KOPT-K1 (cell line): ENCODE data around the gene DSP.

Experiments used
- H3K27ac ChIP-seq: fragments of 200-600 bp; sonication (generic); 2 replicates; pipeline ENCODE4 v1.5.1; 2016; ENCODE audit warnings: antibody characterized with exemption, mild to moderate bottlenecking, low read depth, low read length; ENCODE audit not compliant: poor library complexity, severe bottlenecking
- H3K36me3 ChIP-seq: fragments of 200-600 bp; sonication (generic); 2 replicates; pipeline ENCODE4 v1.5.1; 2017; ENCODE audit warnings: antibody characterized with exemption, mild to moderate bottlenecking, low read length, moderate library complexity; ENCODE audit not compliant: insufficient read depth
- H3K9me3 ChIP-seq: fragments of 200-600 bp; sonication (generic); 2 replicates; pipeline ENCODE4 v1.5.1; 2017; ENCODE audit warnings: antibody characterized with exemption, low read length, mild to moderate bottlenecking; ENCODE audit not compliant: insufficient read depth, poor library complexity, severe bottlenecking

Gene DSP

DNA sequence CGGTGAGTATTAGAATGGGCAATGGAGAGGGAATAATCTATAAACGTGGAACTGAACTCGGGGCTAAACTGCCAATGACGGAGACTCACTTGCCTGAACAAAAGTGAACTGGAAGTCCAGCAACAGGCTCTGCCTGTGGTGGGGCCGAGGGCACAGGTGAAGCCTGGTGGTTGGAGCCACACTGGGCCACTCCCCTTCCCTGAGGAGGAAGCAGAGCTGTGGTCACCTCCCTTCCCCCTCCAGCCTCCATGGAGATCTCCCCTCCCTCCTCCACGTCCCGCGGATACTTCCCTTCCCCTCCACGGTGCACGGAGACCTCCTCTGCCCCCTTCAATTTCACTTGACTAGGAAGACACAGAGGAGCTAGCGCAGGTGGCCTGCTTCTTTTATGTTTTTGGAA, 14.7 kb upstream of the DSP start:
- H3K36me3 ChIP-seq = no peaks in the 10 kb centered on the region
- no peak overlapping the region for H3K27ac ChIP-seq
- H3K9me3 ChIP-seq = no peaks in the 10 kb centered on the region

- H3K27ac ChIP-seq = no peak overlapping the region
- H3K36me3 ChIP-seq = no peaks in the 10 kb centered on the region
- no peaks in the 10 kb centered on the region for H3K9me3 ChIP-seq
Observed at GRCh38 chr6:7528565-7528964, 12.9 kb upstream of the DSP start.

GRCh38 chr6:7529141-7529540, 12.3 kb upstream of the DSP start:
- no peak overlapping the region for H3K27ac ChIP-seq
- no peaks in the 10 kb centered on the region for H3K36me3 ChIP-seq
- H3K9me3 ChIP-seq = no peaks in the 10 kb centered on the region

DNA sequence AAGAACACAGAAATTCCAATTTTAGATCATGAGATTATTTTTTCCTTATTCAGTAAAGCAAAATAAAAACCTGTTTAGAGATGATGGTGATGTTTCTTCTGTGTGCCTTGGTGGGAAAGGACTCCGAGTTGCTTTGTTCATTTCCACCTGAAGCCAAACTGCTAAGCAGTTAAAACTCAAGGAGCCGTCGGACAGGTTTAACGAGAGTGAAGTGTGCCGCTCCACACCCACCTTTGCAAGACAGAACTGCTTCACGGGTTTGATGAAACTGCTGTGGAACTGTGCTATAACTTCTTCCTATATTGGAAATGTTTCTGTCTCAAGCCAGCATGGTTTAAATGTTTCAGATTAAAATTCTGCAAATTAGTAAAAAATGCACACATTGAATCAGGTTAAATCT, 9.2 kb upstream of the DSP start:
- Histone ChIP-seq H3K27ac (no peak overlapping the region), H3K9me3 (no peaks in the 10 kb centered on the region), H3K36me3 (no peaks in the 10 kb centered on the region)

DNA sequence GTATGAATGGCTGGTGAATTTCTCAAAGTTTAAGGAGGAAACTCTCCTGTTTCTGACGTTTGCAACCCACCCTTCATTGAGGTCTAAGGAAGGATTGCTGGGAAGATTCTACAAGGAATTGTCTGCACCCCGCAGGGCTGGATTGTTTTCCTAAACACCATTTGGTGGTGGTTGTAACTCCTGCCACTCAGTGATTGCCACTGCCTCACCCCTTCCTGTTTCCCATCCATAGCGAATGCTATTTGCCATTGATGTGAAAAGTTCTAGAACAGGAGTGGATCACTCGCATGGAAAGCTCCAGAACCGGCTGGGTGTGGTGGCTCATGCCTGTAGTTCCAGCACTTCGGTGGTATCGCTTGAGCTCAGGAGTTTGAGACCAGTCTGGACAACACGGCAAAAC, 8.7 kb upstream of the DSP start:
- Histone ChIP-seq H3K27ac (no peak overlapping the region), H3K9me3 (no peaks in the 10 kb centered on the region), H3K36me3 (no peaks in the 10 kb centered on the region)

DNA sequence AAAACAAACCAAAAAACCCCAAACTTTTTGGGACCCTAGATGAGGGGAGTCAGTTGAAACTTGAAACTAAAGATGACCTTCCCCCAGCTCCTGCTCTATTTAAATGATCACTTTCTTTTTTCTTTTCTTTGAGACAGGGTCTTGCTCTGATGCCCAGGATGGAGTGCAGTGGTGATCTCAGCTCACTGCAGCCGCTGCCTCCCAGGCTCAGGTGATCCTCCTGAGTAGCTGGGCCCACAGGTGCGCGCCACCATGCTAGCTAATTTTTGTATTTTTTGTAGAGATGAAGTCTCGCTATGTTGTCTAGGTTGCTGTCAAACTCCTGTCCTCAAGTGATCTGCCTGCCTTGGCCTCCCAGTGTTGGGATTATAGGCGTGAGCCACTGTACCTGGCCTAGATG, 7.3 kb upstream of the DSP start:
- Histone ChIP-seq H3K9me3 (no peaks in the 10 kb centered on the region), H3K36me3 (no peaks in the 10 kb centered on the region), H3K27ac (no peak overlapping the region)

DNA sequence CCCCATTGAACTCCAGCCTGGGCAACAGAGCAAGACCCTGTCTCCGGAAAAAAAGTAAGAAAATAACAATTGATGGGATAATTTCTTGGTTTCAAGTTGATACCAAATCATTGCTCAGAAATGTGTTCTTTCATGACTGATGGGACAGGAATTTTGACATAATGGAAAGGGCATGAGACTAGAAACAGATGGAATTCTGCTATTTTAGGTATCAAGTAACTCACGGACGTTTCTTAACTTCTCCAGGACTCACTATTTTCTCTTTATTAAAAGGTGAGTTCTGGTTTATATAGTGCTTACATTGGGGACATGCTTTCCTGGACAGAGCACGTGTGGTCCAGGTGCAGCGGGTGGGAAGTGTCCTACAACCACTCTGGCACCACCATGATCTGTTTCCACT, 6.0 kb upstream of the DSP start:
- H3K27ac ChIP-seq = no peak overlapping the region
- H3K9me3 ChIP-seq = no peaks in the 10 kb centered on the region
- no peaks in the 10 kb centered on the region for H3K36me3 ChIP-seq

DNA sequence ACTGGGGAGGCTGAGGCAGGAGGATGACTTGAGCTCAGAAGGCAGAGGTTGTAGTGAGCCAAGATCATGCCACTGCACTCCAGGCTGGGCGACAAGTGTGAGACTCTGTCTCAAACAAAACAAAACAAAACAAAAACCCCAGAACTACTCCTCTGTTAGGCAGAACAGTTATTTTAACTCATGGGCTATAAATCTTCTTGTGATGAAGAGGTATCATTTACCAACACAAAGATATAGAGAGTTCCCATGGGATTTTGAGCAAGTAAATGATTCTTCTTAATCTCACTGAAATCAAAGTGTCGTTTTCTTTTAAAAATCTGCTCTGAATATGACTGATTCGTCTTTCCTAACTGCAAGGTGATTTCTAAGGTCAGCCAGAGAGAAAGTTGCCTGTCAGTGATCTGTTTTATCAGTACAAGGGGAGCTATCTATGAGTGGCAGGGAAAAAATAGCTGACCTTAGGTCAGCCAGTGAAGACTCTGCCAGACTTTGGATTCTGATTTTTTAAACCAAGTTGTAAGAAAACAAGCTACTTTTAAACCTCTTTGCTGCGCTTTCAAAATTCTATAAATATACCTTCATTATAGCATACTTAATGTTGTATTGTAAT, 3.8 kb upstream of the DSP start:
- no peak overlapping the region for H3K27ac ChIP-seq
- no peaks in the 10 kb centered on the region for H3K36me3 ChIP-seq
- H3K9me3 ChIP-seq = no peaks in the 10 kb centered on the region

DNA sequence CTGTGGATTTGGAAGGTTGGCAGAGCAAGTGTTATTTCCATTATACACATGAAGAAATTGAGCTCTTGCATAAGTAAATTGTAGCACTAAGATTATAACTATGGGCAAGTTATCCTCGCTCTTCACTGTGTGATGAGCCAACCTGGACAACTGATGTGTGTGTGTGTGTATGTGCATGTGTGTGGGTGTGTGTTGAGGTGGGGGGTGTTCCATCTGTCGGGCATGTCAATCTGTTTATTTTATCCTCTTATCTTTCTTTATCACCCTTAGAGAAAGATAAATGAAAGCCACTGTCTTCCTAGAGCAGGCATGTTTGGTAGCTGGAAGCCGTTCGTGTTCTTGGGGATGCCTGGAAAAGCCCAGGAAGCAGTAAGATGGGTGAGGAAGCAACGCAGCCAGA, 3.0 kb upstream of the DSP start:
- Histone ChIP-seq H3K9me3 (no peaks in the 10 kb centered on the region), H3K27ac (no peak overlapping the region), H3K36me3 (no peaks in the 10 kb centered on the region)

DNA sequence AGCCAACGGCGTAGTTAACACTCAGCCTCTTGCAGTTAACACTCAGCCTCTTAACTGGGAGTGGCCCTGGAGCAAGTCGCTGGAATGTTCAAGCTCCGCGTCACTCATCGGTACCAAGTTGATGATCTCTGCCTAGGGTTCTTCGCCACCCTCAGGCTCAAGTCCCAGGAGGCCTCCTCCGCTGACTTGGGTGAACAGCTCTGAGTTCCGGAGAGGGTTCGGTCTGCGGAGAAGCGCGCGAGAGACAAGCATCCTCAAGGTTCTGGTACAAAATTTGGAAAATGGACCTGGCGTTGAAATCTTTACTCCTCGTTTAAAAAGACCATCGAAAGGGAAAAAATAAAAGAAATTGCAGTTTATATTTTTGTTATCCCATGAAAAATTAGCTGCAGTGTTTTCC, 876 bp upstream of the DSP start:
- H3K9me3 ChIP-seq = no peaks in the 10 kb centered on the region
- H3K27ac ChIP-seq = no peak overlapping the region
- H3K36me3 ChIP-seq = no peaks in the 10 kb centered on the region

- H3K9me3 ChIP-seq = no peaks in the 10 kb centered on the region
- H3K27ac ChIP-seq = no peak overlapping the region
- no peaks in the 10 kb centered on the region for H3K36me3 ChIP-seq
Observed at GRCh38 chr6:7542065-7542873, 798 bp downstream of the DSP start.

DNA sequence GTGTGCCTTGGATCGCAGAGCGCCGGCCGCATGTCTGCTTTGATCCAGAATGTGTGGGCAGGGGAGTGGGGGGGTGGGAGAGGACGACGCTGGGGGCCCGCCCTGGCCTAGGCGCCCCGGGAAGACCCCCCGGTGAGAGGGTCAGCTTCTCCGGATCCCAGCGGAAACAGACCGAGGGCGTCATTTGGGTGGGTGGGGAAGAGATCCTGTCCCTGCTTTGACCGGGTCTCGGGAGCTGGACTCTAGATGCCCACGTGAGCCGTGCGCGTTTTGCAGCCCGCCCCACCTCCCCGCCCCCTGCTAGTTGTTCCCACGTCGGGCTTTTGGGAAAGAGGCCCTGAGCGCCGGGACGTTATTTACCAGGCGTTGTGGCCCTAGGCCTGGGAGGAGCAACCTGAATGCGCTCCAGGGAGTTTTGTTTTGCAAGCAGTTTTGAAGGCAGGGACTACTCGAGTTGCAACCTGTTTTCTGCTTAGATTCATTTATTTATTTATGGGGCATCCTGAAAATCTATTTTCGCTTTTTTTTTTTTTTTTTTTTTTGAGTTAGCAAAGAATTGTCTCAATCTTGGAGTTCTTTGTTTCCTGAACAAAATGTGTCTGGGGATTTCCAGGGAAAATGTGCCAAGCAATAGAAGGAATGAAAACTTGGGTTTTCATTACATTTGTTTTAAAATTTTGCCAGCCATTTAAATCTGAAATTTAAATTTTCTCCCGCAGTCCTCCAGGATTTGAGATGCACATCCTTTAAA, 1.6 kb downstream of the DSP start:
- Histone ChIP-seq H3K27ac (no peak overlapping the region), H3K36me3 (no peaks in the 10 kb centered on the region), H3K9me3 (no peaks in the 10 kb centered on the region)

DNA sequence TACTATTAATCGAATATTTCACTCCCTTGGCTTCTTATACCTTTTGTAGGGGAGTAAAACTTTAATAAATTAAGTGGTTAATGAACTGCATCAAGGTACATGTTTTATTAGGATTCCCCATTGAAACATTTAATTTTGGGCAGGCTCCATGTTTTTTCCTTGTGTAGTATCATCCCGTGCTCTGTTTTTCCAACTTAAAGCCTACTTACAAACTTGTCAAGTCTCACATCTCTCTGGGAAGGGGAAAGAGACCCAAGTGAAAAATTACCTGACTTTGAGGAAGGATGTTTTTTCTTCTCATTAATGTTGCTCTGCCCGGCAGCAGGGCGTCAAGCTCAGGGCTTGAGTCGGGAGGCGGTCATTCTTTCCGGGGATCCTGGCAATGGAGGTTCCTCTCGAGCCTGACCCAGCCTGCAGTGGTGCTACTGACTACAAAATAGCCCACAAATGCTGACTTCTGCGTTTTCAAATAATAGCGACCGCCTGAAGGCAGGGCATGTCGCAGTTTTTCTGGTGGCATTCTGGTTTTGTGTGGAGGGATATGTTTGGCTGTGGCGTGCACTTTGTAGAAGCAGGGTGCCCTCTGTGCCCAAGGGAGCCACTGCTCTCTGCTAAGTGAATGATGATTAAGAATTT, 2.4 kb downstream of the DSP start:
- H3K36me3 ChIP-seq = no peaks in the 10 kb centered on the region
- H3K27ac ChIP-seq = no peak overlapping the region
- H3K9me3 ChIP-seq = no peaks in the 10 kb centered on the region

- H3K27ac ChIP-seq = no peak overlapping the region
- no peaks in the 10 kb centered on the region for H3K36me3 ChIP-seq
- no peaks in the 10 kb centered on the region for H3K9me3 ChIP-seq
Observed at GRCh38 chr6:7544597-7544996, 3.1 kb downstream of the DSP start.

DNA sequence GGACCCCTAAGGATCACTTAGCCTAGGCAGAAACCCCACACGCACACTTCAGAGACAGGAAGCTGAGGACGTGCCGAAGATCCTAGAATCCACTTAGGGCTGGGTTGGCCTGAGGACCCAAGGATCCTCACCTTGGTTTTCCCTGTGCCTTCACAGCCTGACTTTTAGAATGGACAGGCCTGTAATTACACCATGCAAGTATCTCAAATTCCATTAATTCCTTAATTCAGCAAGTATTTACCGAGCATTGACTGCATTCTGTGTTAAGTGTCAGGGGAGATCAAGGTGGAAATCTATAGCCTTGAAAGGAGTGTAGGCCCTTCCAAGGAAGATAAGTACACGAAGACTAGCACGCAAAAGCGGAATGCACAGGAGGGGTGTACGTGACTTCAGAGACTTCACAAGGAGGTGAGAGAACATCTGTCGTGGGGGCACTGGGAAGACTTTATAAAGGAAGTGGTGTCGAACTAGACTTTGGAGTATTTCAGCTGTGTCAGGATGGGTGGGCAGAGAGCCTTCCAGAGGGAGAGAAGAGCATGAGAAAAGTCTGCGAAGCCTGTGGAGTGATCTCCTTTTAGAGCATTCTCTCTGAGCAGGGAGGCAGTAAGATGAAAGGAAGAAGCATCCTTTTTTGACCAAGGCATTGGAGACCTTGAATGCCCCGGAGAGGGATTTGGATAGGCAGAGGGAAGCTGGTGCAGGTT, 4.0 kb downstream of the DSP start:
- Histone ChIP-seq H3K9me3 (no peaks in the 10 kb centered on the region), H3K36me3 (no peaks in the 10 kb centered on the region), H3K27ac (no peak overlapping the region)
